GM12865 (cell line): Measurements from ENCODE around the gene KCNQ2.

Experiments
- DNase-seq: peaks from one replicate; pipeline ENCODE4 v3.0.0; 2010; ENCODE audit warnings: low read depth
- H3K4me3 ChIP-seq: 2 replicates; pipeline ENCODE4 v1.5.1; 2011; ENCODE audit warnings: mild to moderate bottlenecking, low read depth, low read length, control low read depth
- TF ChIP-seq, protein P1 (sequence below): IDR thresholded peaks from 2 replicates; pipeline ENCODE4 v1.5.1; 2011; ENCODE audit warnings: low read length, control low read depth, low read depth, inconsistent platforms; ENCODE audit not compliant: insufficient read depth; ENCODE audit errors: missing control alignments

KCNQ2 gene

DNA sequence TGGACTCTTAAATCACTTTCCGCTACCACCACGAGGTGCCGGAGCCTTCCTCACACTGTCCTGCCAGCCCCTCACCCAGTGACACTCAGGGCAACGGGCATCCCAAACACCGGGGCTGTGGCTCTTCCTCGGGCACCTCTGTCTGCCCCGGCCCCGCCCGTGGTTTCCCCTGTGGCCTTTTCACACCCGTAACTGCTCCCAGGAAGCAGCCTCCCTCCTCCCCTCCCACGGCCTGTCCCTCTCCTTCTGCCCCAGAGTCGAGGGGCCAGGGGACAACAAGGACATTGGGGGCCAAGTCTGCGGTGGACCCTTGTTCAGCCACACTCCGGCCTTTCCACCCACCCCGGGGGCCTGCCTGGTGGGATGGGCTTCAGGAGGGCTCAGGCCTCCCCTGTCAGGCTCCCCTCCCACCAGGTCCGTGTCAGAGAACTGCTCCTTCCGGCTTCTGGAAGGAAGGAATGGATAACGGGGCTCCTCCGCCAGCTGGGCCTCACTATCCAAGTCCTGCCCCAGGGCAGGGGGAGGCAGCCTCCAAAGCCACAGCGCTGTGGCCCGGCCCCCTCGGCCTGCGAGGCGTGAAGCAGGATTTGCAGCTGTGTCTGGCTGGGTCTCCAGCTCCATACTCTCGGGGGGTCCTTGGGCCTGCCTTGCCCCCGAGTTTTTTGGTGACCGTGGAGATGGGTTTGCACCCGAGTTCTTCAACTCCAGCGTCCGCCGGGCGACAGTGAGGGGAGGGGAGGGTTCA lies 56.6 kb downstream of the KCNQ2 start:
- no peak overlapping the region for H3K4me3 ChIP-seq
- TF ChIP-seq, protein P1, sequence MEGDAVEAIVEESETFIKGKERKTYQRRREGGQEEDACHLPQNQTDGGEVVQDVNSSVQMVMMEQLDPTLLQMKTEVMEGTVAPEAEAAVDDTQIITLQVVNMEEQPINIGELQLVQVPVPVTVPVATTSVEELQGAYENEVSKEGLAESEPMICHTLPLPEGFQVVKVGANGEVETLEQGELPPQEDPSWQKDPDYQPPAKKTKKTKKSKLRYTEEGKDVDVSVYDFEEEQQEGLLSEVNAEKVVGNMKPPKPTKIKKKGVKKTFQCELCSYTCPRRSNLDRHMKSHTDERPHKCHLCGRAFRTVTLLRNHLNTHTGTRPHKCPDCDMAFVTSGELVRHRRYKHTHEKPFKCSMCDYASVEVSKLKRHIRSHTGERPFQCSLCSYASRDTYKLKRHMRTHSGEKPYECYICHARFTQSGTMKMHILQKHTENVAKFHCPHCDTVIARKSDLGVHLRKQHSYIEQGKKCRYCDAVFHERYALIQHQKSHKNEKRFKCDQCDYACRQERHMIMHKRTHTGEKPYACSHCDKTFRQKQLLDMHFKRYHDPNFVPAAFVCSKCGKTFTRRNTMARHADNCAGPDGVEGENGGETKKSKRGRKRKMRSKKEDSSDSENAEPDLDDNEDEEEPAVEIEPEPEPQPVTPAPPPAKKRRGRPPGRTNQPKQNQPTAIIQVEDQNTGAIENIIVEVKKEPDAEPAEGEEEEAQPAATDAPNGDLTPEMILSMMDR, result no peak
- no peak for DNase-seq

DNA sequence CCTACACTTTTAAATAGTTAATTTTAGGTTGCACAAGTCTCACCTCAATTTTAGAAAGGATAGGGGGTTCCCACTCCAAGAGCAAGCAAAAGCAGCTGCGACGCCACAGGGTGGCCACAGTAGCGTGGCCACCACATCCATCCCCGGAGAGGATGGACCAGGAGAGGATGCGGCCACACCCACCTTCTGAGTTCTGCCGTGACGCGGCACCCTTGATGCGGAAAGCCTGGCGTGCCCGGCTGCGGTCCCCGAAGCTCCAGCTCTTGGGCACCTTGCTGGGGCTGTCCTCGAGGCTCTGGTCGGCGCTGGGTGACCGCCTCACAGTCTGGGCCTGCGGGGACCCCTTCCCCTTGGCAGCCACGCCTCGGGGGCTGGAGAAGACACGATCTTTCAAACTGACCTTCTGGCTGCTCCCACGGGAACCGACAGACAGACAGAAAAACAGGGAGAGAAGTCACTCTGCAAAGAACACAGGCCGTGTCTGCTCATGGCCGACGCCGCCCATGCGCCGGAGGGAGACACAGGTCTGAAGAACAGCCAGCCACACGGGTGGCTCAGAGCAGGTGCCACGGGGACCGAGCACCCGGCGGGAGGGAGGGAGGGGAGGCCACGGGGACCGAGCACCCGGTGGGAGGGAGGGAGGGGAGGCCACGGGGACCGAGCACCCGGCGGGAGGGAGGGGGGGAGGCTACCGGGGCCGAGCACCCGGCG lies 57.6 kb downstream of the KCNQ2 start:
- TF ChIP-seq, protein P1, result no peak
- DNase-seq, result no peak
- H3K4me3 ChIP-seq, result no peak overlapping the region

DNA sequence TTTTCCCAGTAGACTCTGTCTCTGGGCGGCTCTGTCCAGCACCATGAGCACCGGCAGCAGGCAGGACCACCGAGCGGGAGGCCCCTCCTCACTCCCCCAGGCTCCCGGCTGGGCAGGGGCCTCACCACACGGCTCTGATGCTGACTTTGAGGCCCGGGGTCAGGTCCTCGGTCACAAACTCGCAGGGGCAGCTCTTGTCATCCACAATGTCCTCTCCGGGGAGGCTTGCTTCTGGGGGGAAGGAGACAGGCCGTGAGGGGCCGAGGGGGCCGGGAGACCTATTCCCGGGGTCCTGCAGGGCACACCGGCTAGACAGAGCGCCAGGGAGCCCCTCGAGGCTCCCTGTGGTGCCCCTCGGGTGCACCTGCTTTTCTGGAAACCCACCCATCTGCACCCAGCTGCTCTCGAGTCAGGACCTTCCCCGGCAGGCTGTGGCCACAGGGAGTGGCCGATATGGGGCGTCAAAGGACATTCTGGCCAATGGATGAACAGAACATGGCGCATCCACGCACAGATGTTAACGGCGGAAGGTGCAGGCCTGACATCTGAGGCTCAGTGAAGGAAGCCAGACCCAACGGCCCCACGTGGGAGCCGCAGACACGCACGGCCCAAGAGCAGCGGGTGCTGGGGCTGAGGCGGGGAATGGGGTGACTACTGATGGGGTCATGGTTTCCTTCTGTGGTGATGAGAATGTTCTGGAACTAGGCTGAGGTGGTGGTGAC lies 58.3 kb downstream of the KCNQ2 start:
- no peak overlapping the region for H3K4me3 ChIP-seq
- DNase-seq, result no peak
- TF ChIP-seq, protein P1, result no peak

DNA sequence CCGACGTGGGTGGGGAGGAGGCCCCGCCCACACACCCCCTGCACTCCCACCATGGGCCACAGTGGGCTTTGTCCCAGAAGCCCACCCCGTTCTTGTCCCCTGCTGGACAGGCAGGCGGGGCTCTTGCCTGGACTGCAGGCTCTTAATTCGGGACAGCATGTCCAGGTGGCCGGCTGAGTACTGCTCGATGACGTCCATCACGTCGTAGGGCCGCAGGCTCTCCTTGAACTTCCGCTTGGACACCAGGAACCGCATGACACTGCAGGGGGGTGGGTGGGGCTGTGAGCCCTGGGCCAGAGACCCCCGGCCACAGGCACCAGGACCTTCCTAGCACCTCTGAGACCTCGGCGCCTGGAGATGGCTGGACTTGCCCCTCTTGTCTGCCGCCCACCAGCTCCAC lies 59.1 kb downstream of the KCNQ2 start:
- DNase-seq, result no peak
- TF ChIP-seq, protein P1, result no peak
- H3K4me3 ChIP-seq, result no peak overlapping the region

DNA sequence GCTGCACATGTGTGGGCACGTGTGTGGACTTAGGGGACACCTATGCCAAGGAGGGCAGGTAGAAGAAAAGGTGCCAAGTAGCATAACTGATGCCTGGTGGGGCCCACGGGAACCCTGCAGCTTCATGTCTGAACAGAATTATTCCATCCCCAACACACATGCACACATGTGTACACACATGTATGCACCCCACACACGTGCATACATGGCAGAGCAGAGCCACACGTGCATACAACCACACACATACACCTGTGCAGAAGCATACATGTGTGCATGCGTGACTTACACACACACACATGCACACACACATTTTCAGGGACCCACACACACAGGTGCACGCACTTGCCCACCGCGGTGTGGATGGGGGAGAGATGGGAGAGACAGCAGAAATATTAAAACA lies 59.6 kb downstream of the KCNQ2 start:
- DNase-seq, result no peak
- TF ChIP-seq, protein P1, result no peak
- no peak overlapping the region for H3K4me3 ChIP-seq

DNA sequence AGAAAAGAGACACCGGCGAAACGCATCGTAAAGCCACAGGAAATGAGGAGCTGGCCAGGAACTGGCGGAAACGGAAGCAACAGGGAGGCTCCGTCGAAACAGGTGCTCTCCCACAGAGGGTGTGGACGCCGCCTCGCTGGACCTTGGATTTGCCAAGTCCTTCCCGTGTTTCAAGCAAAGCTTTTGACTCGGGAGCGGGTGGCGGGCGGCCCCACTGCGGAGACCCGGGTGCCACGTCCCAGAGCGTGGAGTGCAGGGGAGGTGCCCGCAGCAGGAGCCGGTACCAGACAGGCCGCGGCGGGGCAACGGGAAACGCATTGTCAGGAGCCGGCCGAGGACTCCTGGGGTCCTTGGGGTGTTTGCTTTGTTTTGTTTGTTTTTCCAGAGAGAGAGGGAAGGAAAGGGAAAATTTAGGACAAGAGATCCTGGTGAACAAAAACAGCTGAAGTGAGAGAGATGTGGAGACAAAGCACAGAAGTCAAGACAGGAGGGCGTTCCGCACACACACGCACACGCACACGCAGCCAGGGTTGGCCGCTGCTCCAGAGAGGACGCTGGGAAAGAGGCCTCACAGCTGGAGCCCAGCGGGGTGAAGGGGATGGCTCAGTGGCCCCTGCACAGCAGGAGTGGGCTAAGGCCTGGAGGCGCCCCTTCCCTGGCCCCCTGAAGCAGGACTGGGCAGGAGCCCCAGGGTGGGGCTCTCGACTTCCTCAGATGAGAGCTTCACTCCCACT lies 60.4 kb downstream of the KCNQ2 start:
- H3K4me3 ChIP-seq, result no peak overlapping the region
- no peak for DNase-seq
- TF ChIP-seq, protein P1, result no peak
